Right lung (tissue), 5 donors: ENCODE measurements around the gene RANBP1. TPM values are rescaled to one million over a fixed set of nuclear protein-coding genes. Genes with fewer than 3 reads are reported as not detected.

Source experiments
- DNase-seq, 2 donors: peaks; one replicate each; pipeline ENCODE4 v3.0.0-alpha.2; 2013
- polyA plus RNA-seq, 5 donors: library from polyadenylated mRNA; unstranded; fragments of 120-200 nt; gene quantifications; one replicate each; pipeline versions ENCODE4 v1.2.1 to v1.2.3, GENCODE V29; 2013; ENCODE audit warnings: inconsistent platforms in 1 of 5, low replicate concordance in 1 of 5; ENCODE audit not compliant: insufficient read length in 5 of 5, insufficient read depth in 1 of 5

RANBP1 gene
- polyA plus RNA-seq, 5 donors = 140 to 189 (median 161) TPM

DNA sequence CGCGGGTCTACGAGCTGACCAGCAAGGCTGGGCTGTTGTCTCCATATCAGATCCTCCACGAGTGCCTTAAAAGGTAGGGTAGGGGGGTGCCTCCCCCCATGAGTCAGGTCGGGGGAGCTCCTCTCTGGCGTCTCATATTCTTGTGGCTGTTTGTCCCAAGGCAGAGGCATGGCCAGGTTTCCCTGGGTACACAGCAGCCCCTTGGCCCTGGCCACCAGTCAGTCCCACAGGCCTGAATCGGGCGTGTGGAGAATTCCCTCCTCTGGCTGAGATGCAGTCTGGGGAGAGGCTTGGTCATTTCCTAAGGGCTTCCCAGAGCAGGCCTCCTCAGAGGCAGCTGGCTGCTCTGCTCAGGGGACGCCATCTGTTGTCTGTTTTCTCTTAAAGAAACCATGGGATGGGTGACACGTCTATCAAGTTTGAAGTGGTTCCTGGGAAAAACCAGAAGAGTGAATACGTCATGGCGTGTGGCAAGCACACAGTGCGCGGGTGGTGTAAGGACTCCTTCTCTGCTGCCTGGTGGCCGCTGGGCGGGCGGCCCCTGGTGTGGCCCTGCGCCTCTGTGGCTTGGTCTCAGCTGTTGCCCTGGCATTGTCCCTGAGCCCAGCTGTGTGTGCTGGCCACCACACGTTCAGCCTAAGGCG lies 9.6 kb upstream of the RANBP1 start:
- no peak for DNase-seq

DNA sequence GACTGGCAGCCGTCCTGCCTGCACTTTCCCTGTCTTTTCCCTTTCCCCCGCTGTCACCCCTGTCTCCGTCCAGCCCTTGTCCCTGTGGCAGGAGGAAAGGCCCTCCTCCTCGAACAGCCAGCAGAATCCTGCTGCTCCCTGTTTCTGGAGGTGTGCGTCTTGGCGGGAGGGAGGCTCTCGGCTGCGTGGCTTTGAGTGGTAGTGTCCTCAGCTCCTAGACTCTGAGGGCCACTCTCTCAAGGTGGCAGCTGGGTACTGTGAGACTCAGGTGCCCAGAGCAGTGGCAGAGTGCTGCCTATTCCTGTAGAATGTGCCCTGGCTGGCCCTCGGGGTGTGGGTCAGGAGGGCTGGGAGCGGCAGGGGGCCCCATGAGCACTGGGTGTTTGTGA lies 9.1 kb upstream of the RANBP1 start:
- DNase-seq = no peak

DNA sequence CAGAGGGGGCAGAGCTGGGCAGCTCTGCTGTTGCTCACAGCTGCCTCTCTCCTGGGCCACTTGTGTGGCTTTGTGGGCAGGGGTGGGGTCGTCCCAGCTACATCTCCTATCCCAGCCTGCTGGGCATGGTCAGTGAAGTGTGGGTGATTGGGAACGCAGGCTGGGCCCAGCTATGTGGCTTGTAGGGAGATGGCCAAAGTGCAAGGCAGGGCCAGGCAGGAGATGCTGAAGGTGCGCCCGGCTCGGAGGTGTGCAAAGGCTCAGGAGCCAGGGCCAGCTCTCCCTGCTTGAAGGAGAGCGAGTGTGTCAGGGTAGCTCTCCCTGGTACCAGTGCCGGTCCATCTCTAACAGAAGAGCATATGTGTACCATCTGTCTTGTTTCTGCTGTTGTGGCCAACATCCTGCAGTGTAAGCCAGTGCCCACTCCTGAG lies 8.4 kb upstream of the RANBP1 start:
- no peak for DNase-seq

DNA sequence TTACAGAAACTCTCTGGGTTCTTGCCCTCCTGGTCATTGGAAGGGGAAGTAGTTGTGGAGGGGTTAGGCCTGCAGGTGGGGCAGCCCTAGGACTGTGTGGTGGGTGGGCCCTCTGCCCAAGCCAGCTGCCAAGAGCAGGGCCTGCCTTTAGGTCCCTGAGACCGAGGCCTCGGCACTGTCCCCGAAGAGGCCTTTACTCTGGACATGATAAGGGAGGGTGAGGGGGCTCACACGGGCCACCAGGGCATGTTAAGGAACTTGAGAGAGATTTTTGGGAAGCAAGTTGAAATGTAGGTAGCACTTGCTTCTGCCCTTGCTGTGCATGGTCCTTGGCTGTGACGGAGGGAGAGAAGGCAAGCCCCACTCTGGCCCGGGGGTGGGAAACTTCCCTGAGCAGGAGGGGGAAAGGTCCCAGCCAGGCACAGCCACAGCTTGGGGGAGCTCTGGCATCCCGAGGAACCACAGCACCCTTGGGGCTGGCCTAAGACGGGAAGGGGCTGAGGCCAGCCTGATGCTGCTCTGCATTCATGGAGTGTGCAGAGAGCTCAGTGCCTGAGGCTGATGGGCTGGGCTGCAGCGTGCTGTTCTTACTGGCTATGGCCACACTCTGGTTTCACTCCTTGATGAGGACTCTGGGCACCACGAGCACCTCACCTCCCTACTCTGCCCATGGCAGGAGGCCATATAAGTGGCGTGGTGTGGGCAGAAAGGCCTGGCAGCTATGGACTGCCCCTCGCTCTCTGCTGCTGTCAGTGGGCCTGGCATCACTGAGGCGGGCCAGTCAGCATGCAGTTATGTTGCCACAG lies 7.8 kb upstream of the RANBP1 start:
- no peak for DNase-seq

DNA sequence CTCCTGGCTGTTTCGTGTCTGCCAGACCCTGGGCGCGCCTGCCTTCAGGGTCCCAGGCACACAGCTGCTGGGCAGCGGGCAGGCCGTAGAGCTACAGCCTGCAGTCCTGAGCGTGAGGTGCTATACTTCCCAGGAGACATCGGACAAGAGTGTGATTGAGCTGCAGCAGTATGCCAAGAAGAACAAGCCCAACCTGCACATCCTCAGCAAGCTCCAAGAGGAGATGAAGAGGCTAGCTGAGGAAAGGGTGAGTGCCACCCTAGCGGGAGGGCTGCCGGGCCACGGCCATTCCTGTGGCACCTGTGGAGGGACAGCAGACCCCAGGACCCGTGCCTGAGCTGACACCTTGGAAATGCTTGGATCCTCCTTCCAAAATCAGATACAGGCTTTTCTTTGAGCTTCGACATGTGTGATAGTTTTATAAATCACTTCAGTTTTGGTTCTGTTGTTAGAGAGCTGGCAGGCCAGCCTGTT lies 7.1 kb upstream of the RANBP1 start:
- DNase-seq = no peak

DNA sequence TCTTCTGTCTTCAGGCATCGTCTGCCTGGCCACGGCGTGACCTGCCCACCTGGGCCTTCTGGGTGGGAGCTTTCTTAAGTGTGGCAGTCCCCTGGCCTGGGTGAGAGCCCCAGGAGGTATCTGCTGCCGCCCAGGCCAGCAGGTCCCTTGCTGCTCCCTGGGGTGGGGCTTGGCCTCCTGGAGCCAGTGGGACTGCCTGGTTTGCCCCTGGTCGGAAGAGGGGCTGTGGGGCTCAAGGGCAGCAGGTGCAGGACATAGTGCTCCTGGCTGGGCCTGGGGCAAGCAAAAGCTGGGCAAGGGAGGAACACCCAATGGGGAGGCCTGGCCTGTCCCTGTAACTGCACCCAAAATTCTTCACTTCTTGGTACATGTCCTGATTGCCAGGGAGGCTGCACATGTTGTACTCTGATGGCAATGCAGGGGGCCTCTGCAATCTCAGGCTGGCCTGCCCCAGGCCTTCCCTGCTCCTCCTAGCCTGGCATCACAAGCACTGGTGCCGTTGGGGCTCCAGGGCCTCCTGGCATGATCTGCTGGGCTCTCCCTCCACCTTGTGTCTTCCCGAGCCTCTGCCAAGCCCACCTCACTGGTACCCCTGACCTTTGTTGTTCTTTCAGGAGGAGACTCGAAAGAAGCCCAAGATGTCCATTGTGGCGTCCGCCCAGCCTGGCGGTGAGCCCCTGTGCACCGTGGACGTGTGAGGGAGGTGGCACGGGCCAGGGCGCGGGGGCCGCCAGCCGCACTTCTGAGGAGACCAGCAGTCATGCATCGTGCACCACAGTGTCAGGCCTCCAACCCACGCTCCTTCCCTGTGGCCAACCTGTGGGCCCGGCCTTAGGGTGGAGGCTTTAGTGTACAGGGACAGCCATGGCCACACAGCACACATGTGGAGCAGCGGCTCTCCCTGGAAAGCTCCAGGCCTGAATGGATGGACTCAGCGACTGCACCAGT lies 6.2 kb upstream of the RANBP1 start:
- no peak for DNase-seq

DNA sequence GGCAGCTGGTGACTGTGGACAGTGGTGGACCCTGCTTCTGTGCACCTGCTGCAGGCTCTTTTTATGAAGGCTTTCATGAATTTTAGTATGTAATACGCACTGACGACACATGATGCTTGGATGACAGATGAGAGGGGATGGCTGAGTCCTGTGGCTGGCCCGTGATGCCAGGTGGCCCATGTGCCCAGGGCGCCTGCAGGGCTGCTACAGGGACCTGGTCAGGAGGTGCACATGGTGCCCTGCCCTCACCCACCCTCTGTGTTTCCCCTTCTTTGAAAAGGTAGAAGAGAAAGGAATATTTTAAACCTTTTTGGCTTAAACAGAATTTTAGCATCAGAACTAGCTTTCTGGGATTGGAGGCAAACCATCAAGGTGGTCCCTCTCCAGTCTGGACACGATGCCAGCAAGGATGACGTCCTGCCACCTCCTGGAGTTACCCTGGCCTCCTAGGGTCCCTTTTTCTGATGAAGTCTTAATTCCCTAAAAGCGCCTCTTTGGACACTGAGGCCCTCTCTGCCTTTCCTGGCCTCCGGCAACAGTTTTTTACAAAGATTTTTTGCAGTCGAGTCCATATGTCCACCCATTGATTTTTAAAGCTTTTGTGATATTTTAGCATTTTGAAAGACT lies 5.4 kb upstream of the RANBP1 start:
- DNase-seq = no peak

DNA sequence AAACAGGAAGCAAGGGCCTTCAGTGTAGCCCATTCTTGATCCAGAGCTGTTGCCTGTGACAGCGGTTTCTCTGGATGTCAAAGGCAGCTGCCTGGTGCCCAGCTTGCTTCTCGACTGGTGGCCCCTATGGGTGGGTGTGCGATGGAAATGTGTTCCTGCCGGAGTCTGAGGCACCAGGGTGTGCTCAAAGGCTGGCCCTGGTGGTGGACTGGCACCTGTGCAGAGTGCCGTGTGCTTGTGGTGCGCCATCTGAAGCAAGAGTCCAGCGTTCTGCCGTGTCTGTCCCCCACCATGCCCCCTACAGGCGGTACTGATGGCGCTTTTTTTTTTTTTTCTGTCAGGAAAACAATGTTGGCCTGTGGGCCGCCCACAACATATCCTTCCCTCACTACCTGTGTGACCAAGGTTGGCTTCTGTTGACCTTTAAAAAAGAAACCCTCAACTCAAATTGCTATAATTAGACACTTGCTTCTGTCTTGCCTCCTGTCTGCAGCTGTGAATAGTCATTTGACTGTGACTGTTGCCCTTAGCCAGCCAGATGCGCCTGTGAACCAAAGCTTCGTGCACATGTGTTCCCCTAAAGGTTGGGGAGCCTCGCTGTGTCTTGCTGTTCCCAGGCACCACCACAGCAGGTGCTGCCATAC lies 4.7 kb upstream of the RANBP1 start:
- DNase-seq = no peak

DNA sequence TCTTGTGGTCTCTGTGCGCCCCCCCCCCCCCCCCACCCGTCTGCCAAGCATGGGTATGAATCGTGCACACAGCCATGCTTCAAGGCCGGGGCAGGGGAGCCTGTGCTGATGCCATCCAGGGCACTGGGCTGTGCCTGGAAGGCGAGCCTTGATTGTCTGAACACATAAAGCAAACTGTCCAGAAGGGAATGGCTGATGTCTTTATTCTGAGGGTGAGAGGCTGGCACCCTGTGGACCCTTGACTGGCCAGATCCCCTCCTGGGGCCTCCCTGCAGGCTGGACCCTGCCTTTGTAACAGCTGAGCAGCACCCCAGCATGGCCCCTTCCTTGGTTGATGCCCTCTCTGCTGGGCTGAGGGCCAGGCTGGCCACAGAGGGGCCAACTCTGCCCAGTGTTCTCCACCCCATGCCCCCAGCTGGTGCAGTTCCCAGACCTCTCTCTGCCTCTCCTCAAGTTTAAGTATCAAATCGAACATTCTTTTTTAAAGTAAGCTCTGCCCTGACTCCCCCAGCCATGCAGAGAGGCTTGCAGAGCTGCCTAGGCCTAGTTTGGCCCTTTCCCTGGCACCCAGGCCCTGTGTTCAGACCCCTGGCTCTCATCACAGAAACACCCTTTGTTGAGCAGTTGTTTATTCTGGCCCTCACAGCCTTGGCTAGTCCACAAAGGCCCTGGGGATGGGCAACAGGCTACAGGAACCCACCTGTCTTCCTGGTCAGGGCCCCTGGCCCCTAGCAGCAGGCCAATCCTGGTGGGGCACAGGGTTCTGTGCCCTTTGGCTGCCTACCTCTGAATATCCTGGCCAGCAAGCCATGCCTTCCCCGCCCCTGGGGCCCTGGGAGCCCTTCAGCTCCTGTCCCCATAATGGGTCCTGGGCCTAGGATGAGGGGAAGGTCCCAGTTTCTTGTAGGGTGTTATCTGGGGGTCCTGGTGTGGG lies 3.9 kb upstream of the RANBP1 start:
- no peak for DNase-seq

DNA sequence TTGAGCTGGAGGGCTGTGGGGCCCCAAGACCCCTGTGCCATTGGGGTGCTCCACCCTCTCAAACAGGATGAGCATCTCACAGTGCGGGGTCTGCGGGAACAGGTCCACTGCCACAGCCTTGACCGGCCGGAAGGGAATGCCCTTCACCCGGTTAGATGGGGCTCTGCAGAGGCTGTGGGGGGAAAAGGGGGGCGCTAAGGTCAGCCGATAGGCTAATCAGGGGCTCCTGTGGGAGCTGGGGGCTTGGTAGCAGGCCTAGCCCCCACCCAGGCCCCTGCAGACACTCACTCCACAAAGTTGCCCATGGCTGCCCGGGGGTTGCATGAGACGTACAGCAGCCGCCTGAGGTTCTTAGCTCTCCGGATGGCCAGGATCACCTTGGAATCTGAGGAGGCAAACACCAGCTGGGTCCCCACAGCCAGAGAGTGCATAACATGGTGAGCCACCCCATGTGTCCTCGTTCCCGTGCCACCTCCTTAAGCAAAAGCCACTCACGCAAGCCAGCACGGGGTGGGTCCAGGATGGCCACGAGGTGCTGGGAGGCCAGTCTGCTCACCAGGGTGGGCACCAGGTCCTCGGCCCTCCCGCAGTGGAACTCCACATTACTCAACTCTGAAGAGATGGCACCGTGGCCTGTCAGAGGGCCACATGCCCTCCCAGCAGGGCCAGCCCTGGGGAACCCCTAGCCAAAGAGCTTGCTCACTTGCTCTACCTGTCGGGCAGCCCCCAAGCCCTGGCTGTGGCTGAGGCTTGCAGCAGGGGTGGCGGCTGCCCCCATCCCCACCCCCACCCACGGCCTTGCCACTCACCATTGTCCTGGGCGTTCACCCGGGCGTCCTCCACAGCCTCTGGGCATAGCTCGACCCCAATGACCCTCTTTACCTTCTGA lies 3.0 kb upstream of the RANBP1 start:
- DNase-seq = no peak

DNA sequence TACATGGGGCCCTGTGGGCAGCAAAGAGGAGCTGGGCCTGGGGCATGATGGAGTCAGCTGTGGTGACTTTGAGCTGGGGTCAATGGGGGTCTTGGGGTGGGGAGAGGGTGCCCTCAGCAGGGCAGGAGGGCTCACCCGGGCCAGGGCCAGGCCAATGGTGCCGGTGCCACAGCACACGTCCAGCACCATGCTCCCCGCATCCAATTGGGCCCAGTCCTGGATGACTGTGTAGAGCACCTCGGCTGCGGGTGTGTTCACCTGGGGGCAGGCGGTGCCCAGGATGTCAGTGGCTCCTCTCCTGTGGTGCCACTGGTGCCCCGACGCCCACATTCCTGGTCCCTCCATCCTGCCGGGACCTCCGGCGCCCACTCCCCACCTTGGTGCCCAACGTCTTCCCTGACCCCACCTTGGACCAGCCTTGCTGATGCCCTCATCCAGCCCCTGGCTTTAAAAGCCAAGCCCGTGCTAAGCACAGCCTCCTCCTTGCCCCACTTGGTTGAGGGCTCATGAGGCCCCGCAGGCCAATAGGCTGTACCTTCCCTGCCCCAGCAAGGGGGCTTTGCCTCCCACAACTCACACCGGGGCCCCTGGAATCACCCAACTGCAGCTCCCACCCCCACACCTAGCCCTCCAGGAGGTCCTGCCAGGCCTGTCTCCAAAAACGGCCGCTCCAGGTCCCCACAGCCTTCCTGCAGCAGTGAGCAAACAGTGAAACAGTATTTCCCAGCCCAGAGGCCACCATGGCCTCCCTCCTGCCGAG lies 2.2 kb upstream of the RANBP1 start:
- DNase-seq = no peak

DNA sequence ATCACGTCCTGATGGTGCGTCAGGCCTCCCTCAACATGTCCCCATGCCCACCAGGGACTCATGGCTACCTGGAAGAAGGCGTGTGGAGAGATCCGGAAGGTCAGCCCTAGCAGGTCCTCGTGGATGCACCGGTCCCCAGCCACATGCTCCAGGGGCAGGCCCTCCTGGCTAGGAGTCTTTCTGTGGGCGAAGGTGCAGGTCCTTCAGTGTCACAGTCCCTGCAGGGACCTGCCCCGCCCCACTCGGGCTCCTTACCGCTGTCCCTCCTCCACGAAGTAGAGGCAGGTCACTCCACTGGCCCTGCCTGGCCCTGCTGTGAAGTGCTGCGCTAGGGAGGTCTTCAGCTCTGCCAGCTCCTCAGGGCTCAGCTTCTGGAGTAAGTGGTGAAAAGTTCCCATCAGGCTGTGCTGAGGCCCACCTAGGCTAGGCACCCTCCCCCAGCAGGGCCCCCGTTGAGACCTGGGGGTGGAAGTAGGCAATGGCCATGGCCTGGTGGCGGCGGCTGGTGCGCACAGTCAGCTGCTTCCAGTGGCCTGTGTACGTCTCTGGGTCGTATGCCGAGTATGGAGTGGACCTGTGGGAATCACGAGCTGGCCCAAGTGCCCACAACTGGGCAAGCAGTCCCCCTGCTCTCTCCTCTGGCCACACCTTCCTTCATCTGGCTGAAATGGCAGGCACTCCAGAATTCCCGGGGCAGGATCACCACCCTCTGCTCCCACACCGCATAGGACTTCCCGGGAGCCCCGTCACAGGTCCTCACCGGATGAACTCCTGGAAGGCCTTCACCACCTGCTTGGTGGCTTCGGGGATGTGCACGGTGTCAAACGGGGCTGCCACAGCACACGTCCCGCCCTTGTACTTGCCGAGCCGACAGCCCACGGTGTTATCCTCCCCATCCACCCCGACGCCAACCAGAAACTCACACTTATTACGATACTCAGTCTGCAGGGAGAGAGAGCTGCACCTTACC lies 1.1 kb upstream of the RANBP1 start:
- no peak for DNase-seq

DNA sequence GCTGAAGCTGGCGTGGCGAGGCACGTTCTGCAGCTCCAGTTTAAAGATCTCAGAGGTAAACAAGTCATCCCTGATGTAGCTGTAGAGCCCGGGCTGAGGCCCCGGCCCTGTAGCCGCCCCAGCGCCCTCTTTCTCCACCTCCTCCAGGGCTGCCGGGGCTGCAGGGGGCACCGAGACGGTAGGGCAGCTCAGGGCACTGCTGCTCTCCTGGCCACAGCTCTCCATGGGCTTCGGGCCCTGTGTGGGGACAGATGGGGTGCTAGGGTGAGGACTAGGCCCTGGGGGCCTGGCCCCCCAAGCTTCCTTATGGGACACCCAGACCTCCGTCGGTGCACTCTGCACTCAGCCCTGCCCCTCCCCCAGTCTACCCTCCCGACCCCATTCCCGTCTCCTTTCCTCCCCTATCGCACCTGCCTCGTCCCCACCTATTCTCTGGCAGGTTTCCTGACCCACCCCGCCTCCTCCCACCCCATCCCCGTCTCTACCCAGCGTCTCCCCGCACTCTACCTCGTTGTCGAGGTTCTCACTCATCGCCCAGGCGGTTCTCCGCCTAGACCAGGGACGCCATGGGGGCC lies 559 bp downstream of the RANBP1 start:
- DNase-seq = no peak

DNA sequence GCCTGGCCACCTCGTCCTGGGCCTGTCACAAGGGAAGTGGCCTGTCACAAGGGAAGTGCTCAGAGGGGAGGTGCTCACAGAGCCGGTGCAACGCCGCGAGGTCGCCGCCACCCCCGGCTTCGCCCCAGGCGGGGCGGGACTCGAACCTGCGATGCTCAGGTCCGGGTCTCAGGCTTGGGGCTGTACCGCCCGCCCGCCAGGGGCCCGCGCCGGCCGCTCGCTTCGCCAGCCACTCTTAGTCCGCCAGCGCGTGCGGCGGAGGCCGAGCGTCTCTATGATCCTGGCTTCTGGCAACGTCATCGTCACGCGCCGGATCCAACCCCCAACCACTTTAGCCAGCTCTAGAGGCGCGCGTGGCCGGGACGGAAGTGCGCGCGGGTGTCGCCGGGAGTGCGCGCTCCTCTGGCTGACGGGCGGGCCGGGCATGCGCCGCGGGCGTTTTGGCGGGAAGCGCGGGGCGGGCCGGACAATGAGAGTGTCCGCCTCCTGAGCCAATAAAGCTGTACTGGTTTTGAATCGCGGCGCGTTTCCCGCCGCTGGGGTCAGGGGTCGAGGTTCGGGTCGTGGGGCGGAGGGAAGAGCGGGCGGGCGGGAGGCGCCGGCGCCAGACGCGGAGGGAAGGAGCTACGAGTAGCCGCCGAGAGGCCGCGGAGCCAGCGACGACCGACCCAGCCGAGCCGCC lies 1.2 kb downstream of the RANBP1 start, which contains the start of gene TRMT2A:
Gene TRMT2A (minus strand): TSS at position 276 of the 682 bp plus-strand sequence. CDS start 320 bp downstream, outside the sequence.
- DNase-seq = peak; percentile 99

DNA sequence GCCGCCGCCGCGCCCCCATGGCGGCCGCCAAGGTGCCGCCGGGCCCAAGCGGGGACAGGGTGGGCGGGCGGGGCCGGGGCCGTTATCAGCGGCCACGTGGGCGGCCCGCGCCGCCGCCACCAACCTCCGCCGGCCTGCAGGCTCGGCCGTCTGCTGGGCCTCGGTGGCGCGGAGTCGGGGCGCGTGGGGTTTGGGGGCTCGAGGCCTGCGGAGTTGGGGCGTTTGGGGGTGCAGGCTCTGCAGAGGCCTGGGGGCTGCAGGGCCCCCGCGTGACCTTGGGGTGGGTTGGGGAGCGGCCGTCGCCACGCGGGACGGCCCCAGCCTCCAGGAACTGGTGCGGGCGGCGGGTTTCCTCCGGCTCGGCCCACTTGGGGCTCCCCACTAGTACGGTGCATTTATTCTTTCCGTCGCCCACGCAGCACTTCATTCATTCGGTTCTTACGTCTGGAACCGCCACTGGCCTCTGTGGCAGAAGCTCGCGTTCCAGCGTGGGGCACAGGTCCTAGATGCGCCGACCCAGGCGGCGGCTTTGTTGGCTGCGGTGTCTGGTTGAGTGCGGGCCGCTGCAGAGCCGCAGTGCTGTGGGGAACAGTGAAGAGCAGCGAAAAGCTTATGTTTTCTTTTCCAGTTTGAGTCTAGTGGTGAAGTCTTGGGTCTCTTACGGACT lies 1.9 kb downstream of the RANBP1 start:
- DNase-seq = no peak
